ENCODE measurements around the gene HPS5.

DNA sequence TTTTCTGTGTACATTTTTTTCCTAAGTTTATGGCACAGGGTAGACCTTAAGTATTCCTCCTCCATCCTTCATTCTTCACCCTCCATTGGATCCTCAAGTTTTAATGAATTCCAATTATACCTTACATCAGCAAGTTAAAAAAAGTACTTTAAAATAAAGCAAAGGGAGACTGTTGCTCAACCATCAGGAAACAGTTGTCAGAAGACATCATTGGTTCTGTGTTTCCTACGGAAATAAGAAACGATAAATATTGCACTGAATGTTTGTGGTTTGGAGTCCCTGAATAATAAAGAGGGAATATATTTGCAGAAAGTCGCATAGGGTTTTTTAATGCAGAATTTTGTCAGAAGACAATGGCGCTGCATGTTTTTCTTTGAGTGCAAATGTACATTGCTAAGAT is 44.3 kb upstream of the HPS5 start:
- TF ChIP-seq, protein P1, sequence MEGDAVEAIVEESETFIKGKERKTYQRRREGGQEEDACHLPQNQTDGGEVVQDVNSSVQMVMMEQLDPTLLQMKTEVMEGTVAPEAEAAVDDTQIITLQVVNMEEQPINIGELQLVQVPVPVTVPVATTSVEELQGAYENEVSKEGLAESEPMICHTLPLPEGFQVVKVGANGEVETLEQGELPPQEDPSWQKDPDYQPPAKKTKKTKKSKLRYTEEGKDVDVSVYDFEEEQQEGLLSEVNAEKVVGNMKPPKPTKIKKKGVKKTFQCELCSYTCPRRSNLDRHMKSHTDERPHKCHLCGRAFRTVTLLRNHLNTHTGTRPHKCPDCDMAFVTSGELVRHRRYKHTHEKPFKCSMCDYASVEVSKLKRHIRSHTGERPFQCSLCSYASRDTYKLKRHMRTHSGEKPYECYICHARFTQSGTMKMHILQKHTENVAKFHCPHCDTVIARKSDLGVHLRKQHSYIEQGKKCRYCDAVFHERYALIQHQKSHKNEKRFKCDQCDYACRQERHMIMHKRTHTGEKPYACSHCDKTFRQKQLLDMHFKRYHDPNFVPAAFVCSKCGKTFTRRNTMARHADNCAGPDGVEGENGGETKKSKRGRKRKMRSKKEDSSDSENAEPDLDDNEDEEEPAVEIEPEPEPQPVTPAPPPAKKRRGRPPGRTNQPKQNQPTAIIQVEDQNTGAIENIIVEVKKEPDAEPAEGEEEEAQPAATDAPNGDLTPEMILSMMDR (IDR thresholded peaks at IDR 0.05) = no peak
- TF ChIP-seq POLR2A (IDR thresholded peaks at IDR 0.05) = no peak
- TF ChIP-seq EP300 (IDR thresholded peaks at IDR 0.05; ENCODE audit: low read depth) = no peak
